Measurements from ENCODE around the gene ZRANB3. TPM values are rescaled to one million over a fixed set of nuclear protein-coding genes. Genes with fewer than 3 reads are reported as not detected.

The ZRANB3 gene
- total RNA-seq, 1 experiment from 2014 or later, result 19.8 TPM

DNA sequence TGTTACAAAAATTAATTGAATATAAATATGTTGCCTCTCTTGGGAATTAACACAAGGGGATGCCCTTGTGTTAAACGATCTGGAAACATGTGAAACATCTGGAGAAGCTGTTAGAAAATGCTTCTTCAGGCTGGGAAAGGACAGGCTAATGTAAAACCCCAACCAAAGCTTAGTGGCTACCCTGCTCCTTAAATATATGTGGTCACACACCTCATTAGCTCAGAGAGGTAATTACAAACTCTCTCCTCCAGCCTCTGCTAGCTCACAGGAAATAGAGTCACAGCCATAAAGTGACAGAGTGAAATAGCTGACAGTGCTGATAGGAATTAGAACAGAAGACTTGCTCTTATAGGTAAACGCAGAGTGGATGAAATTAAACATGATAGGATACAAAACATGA lies 323.0 kb downstream of the ZRANB3 start:
- in situ Hi-C loops (cut with HindIII; ENCODE audit: low sequenced_read_pairs), result no loop called here
- DNase-seq (ENCODE audit: low spot score), result no peak

- in situ Hi-C loops (cut with HindIII; ENCODE audit: low sequenced_read_pairs), result no loop called here
- DNase-seq (ENCODE audit: low spot score), result no peak
Observed at GRCh38 chr2:135203944-135204343, 327.1 kb downstream of the ZRANB3 start.

DNA sequence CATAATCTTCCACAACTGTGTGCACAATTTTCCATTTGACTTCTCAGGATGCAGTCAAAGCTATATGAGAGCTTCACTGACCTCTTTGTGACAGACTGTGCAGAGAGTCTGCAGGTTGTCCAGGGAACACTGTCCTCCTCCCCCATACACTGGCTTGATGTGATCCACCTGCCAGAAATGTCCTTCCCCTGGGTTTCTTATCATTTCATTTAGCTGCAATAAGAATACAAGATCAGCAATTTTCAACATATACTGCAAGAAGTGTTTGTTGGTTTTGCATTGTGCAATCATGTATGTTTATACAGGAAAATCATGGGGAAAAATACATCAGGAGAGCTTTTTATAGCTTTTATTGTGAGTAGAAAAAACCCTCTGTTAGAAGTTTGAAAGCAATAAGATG lies 328.3 kb downstream of the ZRANB3 start:
- in situ Hi-C loops (cut with HindIII; ENCODE audit: low sequenced_read_pairs), result no loop called here
- DNase-seq (ENCODE audit: low spot score), result no peak

- in situ Hi-C loops (cut with HindIII; ENCODE audit: low sequenced_read_pairs), result no loop called here
- DNase-seq (ENCODE audit: low spot score), result peak; percentile 77
Observed at GRCh38 chr2:135198481-135198880, 332.5 kb downstream of the ZRANB3 start.

GRCh38 chr2:135190799-135191198 lies 340.2 kb downstream of the ZRANB3 start:
- no peak for DNase-seq (ENCODE audit: low spot score)
- in situ Hi-C loops (cut with HindIII; ENCODE audit: low sequenced_read_pairs), result no loop called here

DNA sequence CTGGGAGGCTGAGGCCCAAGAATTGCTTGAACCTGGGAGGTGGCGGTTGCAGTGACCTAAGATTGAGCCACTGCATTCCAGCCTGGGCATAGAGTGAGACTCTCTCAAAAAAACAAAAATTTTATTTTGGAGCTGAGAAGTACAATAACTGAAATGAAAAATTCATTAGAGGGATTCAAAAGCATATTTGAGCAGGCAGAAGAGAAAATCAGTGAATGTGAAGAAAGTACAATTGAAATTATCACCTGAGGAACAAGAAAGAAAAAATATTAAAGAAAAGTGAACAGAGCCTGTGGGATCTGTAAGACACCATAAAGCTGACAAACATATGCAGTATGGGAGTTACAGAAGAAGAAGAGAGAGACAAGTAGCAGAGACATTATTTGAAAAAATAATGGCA lies 341.9 kb downstream of the ZRANB3 start:
- in situ Hi-C loops (cut with HindIII; ENCODE audit: low sequenced_read_pairs), result no loop called here

DNA sequence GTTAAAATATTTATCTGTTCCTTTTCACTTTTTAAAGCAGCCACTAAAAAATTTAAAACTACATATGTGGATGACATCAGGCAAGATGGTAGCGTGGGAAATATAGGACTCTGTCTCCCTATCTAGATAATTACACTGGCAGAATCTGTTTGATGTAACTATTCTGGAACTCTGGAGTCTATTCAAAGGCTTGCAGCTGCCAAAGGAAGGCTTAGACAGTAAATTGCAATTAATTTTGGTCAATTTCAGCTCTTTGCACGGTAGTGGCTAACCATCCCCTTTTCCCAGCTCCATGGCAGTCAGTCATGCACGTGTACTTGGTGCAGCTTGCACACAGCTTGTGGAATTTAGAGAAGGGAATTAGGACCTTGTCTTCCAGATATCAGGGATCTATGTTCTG lies 343.7 kb downstream of the ZRANB3 start:
- in situ Hi-C loops (cut with HindIII; ENCODE audit: low sequenced_read_pairs), result no loop called here
- no peak for DNase-seq (ENCODE audit: low spot score)

More for the DNA sequence above, 341.9 kb downstream of the ZRANB3 start:
- no peak for DNase-seq (ENCODE audit: low spot score)

DNA sequence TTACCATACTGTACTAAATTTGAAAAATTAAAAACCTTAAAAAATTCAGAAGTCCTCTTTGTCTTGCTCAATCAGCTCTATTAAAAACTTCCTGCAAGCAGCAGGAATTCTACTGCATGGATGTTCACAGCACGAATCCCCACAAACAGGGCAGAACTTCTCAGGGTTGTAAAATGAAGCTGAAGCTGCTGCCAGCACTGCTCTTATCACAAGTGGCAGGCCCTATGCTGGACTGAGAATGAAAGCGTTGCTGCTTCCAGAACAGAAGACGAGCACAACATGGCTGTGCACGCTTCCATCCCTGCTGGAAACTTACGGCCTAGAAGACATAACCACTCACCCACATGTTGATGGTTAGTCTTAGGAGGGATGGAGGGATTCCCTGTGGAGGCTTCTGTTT lies 345.0 kb downstream of the ZRANB3 start:
- in situ Hi-C loops (cut with HindIII; ENCODE audit: low sequenced_read_pairs), result no loop called here
- no peak for DNase-seq (ENCODE audit: low spot score)

- DNase-seq (ENCODE audit: low spot score), result no peak
- in situ Hi-C loops (cut with HindIII; ENCODE audit: low sequenced_read_pairs), result no loop called here
Observed at GRCh38 chr2:135183822-135184221, 347.2 kb downstream of the ZRANB3 start.

- no peak for DNase-seq (ENCODE audit: low spot score)
- in situ Hi-C loops (cut with HindIII; ENCODE audit: low sequenced_read_pairs), result no loop called here
Observed at GRCh38 chr2:135182601-135183000, 348.4 kb downstream of the ZRANB3 start.

- in situ Hi-C loops (cut with HindIII; ENCODE audit: low sequenced_read_pairs), result no loop called here
- no peak for DNase-seq (ENCODE audit: low spot score)
Observed at GRCh38 chr2:135182190-135182589, 348.8 kb downstream of the ZRANB3 start.

GRCh38 chr2:135179689-135180088 lies 351.3 kb downstream of the ZRANB3 start:
- DNase-seq (ENCODE audit: low spot score), result no peak
- in situ Hi-C loops (cut with HindIII; ENCODE audit: low sequenced_read_pairs), result no loop called here

GRCh38 chr2:135175177-135175576 lies 355.8 kb downstream of the ZRANB3 start:
- no peak for DNase-seq (ENCODE audit: low spot score)
- in situ Hi-C loops (cut with HindIII; ENCODE audit: low sequenced_read_pairs), result no loop called here

DNA sequence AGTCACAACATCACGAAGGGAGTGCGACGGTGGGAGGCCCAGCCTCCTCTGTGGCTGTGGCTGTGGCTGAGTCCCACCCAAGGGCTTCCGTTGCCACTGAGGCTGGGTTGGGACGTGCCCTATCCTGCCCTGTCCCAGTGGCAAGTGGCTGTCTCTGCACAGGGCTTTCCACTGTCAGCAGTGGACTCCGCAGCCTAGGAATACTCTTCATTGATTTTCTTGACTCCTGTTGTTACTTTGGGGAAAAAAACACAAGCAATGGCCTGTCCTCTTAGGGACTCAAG lies 356.3 kb downstream of the ZRANB3 start:
- in situ Hi-C loops (cut with HindIII; ENCODE audit: low sequenced_read_pairs), result no loop called here

GRCh38 chr2:135174049-135174809 lies 356.8 kb downstream of the ZRANB3 start:
- in situ Hi-C loops (cut with HindIII; ENCODE audit: low sequenced_read_pairs), result no loop called here
- no peak for DNase-seq (ENCODE audit: low spot score)

More for the DNA sequence above, 356.3 kb downstream of the ZRANB3 start:
- DNase-seq (ENCODE audit: low spot score), result no peak

DNA sequence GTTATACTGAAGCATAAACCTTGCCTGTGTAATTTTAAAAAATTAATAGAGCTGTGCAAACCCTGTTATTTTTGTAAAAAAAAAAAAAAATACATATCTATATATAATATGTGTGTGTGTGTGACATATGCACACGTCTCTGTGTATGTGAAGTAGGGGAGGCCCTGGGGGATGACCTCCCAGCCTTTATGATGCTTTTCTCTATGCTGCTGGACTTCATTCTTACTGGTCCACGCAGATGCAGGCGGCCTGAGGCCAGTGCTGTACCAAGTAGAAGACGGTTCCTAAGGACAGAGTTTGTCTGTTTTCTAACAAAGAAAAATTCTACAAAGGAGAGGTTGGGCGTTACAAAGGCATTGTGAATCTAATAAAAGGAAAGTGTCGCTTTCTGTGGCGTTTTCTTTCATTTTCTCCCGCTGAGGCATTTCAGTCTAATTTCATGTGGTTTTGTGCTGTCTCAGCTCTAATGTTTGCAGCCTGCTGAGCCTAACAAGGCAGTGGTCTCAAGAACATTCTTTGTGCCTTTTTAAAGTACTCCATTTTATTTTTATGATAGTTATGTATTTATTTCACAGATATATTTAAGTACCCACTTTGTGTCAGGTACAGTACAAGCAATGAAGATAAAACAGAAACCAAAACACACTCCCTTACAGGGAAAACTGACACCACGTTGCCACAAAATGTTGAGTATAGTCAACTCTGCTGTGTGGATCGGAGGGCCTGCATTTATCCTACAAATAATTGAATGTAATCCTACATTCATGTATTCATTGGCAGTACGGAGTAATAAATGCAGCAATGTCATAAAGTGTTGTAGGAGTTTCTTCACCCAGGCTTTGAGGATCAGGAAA lies 360.9 kb downstream of the ZRANB3 start:
- in situ Hi-C loops (cut with HindIII; ENCODE audit: low sequenced_read_pairs), result no loop called here
- no peak for DNase-seq (ENCODE audit: low spot score)

DNA sequence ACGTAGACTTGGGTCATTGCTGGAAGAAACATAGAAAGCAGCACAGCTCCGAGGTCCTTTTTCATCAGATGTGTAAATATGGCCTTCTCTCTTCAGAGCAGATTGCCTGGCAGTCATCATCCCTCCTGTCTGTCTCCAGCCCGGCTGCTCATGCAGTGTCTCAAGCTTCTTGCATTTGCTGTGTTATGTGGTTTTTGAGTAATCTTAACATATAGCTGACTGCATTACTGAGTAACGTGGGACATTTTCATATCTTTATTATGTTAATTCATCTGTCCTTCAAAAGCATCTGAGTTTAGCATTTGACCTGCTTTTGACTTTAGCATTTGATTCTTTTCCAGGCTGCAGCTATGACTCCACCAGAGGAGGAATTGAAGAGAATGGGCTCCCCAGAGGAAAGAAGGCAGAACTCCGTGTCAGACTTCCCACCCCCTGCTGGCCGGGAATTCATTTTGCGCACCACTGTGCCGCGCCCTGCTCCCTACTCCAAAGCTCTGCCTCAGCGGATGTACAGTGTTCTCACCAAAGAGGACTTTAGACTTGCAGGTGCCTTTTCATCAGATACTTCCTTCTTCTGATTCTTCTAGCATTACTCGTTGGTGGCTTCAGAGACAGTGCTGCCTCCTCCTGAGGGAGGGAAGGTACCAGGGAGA lies 362.7 kb downstream of the ZRANB3 start:
- in situ Hi-C loops (cut with HindIII; ENCODE audit: low sequenced_read_pairs), result no loop called here
- peak; percentile 64 for DNase-seq (ENCODE audit: low spot score)

DNA sequence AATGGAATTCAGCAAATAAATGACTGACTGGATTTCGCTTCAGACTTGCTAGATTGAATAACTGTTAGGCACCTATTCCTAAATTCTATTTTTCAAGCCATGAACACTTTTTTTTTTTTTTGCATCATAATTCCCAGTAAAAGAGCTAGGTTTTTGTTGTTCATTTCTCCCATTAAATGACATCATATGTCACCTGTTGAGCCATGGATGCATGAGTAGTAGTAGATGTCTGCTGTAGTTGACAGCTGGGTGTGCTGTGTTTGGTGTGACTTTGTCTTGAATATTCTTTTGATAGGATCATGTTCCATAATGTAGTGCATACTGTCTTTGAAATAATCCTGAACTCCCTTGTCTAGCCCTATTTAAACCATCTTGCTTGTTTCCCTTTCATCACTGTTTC lies 363.7 kb downstream of the ZRANB3 start:
- DNase-seq (ENCODE audit: low spot score), result no peak

DNA sequence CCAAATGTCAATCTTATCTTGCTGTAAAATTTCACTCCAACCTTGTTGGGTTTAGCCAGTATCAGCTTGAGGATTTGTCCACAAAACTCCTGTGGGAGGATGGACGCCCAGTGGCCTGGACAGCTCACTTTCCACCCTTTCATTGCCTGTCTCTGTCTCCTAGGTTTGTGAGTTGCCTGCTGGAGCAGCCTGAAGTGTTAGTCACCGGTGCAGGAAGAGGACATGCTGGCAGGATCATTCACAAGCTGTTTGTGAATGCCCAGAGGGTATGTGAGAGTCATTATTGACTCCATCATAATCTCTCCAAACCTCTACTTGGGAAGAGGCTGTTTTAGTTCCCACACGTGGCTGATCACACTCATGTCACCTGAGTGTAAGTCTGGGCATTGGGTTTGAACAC lies 366.6 kb downstream of the ZRANB3 start:
- in situ Hi-C loops (cut with HindIII; ENCODE audit: low sequenced_read_pairs), result no loop called here
- DNase-seq (ENCODE audit: low spot score), result no peak

More for the DNA sequence above, 363.7 kb downstream of the ZRANB3 start:
- in situ Hi-C loops (cut with HindIII; ENCODE audit: low sequenced_read_pairs), result no loop called here

DNA sequence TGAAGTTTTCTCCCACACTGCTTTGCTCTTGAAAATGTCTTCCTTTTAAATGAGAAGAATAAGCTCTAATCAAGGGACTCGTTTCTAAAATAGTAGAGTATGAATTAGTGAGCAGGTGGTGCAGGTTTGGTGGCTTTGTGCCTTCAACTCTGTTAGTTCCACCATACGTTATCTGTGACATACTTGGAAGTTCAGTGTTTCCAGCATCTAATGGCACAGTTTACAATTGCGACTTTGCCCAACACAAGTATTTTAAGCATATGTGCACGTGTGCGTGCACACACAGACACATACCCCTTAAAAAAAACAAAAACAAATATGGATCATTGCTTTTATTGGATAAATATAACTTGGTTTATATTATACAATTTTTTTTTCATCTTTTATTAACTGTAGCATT lies 367.1 kb downstream of the ZRANB3 start:
- no peak for DNase-seq (ENCODE audit: low spot score)
- in situ Hi-C loops (cut with HindIII; ENCODE audit: low sequenced_read_pairs), result no loop called here
